GM04503 (cell line): ENCODE results near the gene ENOX2.
"Not testable (repeated sequence)": the region's sequence is repeated elsewhere in the genome, so short reads cannot be mapped to it uniquely, and the experiment has no call there.

Source experiments
- DNase-seq: peaks from one replicate; pipeline ENCODE4 v3.0.0-alpha.2; 2012; ENCODE audit warnings: low read depth

The ENOX2 gene

GRCh38 chrX:130826249-130826648 is 76.8 kb downstream of the ENOX2 start:
- no peak for DNase-seq

- DNase-seq: no peak
Measured at GRCh38 chrX:130825525-130825924, 77.5 kb downstream of the ENOX2 start.

GRCh38 chrX:130819367-130819766 is 83.6 kb downstream of the ENOX2 start:
- not testable (repeated sequence) for DNase-seq

- not testable (repeated sequence) for DNase-seq
Measured at GRCh38 chrX:130813932-130814331, 89.1 kb downstream of the ENOX2 start.

GRCh38 chrX:130810561-130810960 is 92.4 kb downstream of the ENOX2 start:
- no peak for DNase-seq

- no peak for DNase-seq
Measured at GRCh38 chrX:130805903-130806302, 97.1 kb downstream of the ENOX2 start.

- DNase-seq: no peak
Measured at GRCh38 chrX:130803537-130803936, 99.5 kb downstream of the ENOX2 start.

- DNase-seq: no peak
Measured at GRCh38 chrX:130801901-130802300, 101.1 kb downstream of the ENOX2 start.

- no peak for DNase-seq
Measured at GRCh38 chrX:130799393-130799792, 103.6 kb downstream of the ENOX2 start.

GRCh38 chrX:130793975-130794374 is 109.0 kb downstream of the ENOX2 start:
- DNase-seq: no peak

GRCh38 chrX:130791870-130792269 is 111.1 kb downstream of the ENOX2 start:
- DNase-seq: not testable (repeated sequence)

GRCh38 chrX:130789793-130790192 is 113.2 kb downstream of the ENOX2 start:
- DNase-seq: no peak

GRCh38 chrX:130788786-130789581 is 114.0 kb downstream of the ENOX2 start:
- no peak for DNase-seq

GRCh38 chrX:130786030-130786429 is 117.0 kb downstream of the ENOX2 start:
- no peak for DNase-seq

- no peak for DNase-seq
Measured at GRCh38 chrX:130778773-130779172, 124.2 kb downstream of the ENOX2 start.

GRCh38 chrX:130775849-130776248 is 127.2 kb downstream of the ENOX2 start:
- no peak for DNase-seq

GRCh38 chrX:130772776-130773143 is 130.2 kb downstream of the ENOX2 start:
- no peak for DNase-seq

- DNase-seq: peak; percentile 29
Measured at GRCh38 chrX:130772105-130772775, 130.8 kb downstream of the ENOX2 start.

GRCh38 chrX:130771648-130772047 is 131.4 kb downstream of the ENOX2 start:
- no peak for DNase-seq

- DNase-seq: no peak
Measured at GRCh38 chrX:130771230-130771629, 131.8 kb downstream of the ENOX2 start.

- DNase-seq: peak; percentile 43
Measured at GRCh38 chrX:130770615-130771014, 132.4 kb downstream of the ENOX2 start.

GRCh38 chrX:130769835-130770234 is 133.2 kb downstream of the ENOX2 start:
- no peak for DNase-seq

- no peak for DNase-seq
Measured at GRCh38 chrX:130758072-130758471, 144.9 kb downstream of the ENOX2 start.

GRCh38 chrX:130756233-130756632 is 146.8 kb downstream of the ENOX2 start:
- no peak for DNase-seq
